RWPE2 (cell line): ENCODE data around the gene PSENEN.

Experiments used
- ATAC-seq: fragments of 200-7000 bp; cut with Tn5 transposase; 3 replicates; pipeline ENCODE4 v1.9.1; 2021; ENCODE audit warnings: low read depth
- DNase-seq: peaks from one replicate; pipeline ENCODE4 v3.0.0-alpha.2; 2020; ENCODE audit warnings: low spot score
- H3K27ac ChIP-seq: fragments of 450-650 bp; 2 replicates; pipeline ENCODE4 v1.5.1; 2017; ENCODE audit warnings: mild to moderate bottlenecking; ENCODE audit not compliant: poor library complexity, severe bottlenecking
- H3K27me3 ChIP-seq: fragments of 250-450 bp; sonication (Bioruptor Pico); 2 replicates; pipeline ENCODE4 v1.5.1; 2021; ENCODE audit warnings: mild to moderate bottlenecking, moderate library complexity; ENCODE audit not compliant: insufficient read depth, poor library complexity, severe bottlenecking
- H3K36me3 ChIP-seq: fragments of 250-450 bp; sonication (Bioruptor Pico); 2 replicates; pipeline ENCODE4 v1.5.1; 2020; ENCODE audit warnings: low read depth, mild to moderate bottlenecking, moderate library complexity
- H3K4me1 ChIP-seq: fragments of 250-450 bp; sonication (Bioruptor Pico); 2 replicates; pipeline ENCODE4 v1.5.1; 2021; ENCODE audit warnings: mild to moderate bottlenecking, moderate library complexity; ENCODE audit not compliant: insufficient read depth, poor library complexity, severe bottlenecking
- H3K4me3 ChIP-seq: fragments of 250-450 bp; sonication (Bioruptor Pico); 2 replicates; pipeline ENCODE4 v1.5.1; 2021; ENCODE audit warnings: mild to moderate bottlenecking, moderate library complexity; ENCODE audit not compliant: severe bottlenecking
- H3K9me3 ChIP-seq: fragments of 250-450 bp; sonication (Bioruptor Pico); 2 replicates; pipeline ENCODE4 v1.5.1; 2021; ENCODE audit warnings: mild to moderate bottlenecking, moderate library complexity; ENCODE audit not compliant: severe bottlenecking
- CTCF ChIP-seq: fragments of 450-650 bp; IDR thresholded peaks from one replicate; pipeline ENCODE4 v1.5.1; 2017; ENCODE audit warnings: mild to moderate bottlenecking, moderate library complexity; ENCODE audit not compliant: poor library complexity, severe bottlenecking

Gene PSENEN

GRCh38 chr19:35740423-35741202 is 4.8 kb upstream of the PSENEN start:
- H3K27me3 ChIP-seq: no peaks in the 10 kb centered on the region
- TF ChIP-seq CTCF: peak; percentile 16
- no peaks in the 10 kb centered on the region for H3K9me3 ChIP-seq
- H3K4me3 ChIP-seq: peak overlapping the region; percentile 38
- H3K4me1 ChIP-seq: no peaks in the 10 kb centered on the region
- DNase-seq (peak; percentile 97), ATAC-seq (peak; percentile 83)
- H3K36me3 ChIP-seq: peaks cover 30% of the 10 kb centered on the region
- H3K27ac ChIP-seq: peak overlapping the region; percentile 12

GRCh38 chr19:35741203-35741515 is 4.3 kb upstream of the PSENEN start:
- peak overlapping the region; percentile 38 for H3K4me3 ChIP-seq
- no peaks in the 10 kb centered on the region for H3K27me3 ChIP-seq
- no peaks in the 10 kb centered on the region for H3K9me3 ChIP-seq
- peak overlapping the region; percentile 12 for H3K27ac ChIP-seq
- DNase-seq: no peak
- no peak for ATAC-seq
- no peaks in the 10 kb centered on the region for H3K4me1 ChIP-seq
- no peak for TF ChIP-seq CTCF
- H3K36me3 ChIP-seq: peaks cover 24% of the 10 kb centered on the region

GRCh38 chr19:35742121-35742724 is 3.2 kb upstream of the PSENEN start, which contains the start of gene IGFLR1:
IGFLR1 (minus strand) TSS chr19:35742452; CDS start chr19:35741180, 1,272 bp downstream.
- Histone ChIP-seq H3K9me3 (no peaks in the 10 kb centered on the region), H3K4me3 (no peak within 1 kb of the TSS), H3K27ac (no peak within 1 kb of the TSS), H3K36me3 (peaks cover 17% of the 10 kb centered on the region), H3K27me3 (no peaks in the 10 kb centered on the region), H3K4me1 (no peaks in the 10 kb centered on the region)
- no peak for TF ChIP-seq CTCF
- DNase-seq: no peak
- ATAC-seq: no peak

GRCh38 chr19:35743640-35744429 is 1.6 kb upstream of the PSENEN start:
- Histone ChIP-seq H3K36me3 (peaks cover 4% of the 10 kb centered on the region), H3K9me3 (no peaks in the 10 kb centered on the region), H3K27me3 (no peaks in the 10 kb centered on the region), H3K4me3 (no peak overlapping the region), H3K27ac (no peak overlapping the region), H3K4me1 (no peaks in the 10 kb centered on the region)
- no peak for DNase-seq
- ATAC-seq: no peak
- no peak for TF ChIP-seq CTCF
